K562 (cell line): ENCODE results near the gene TPGS2. TPM values are rescaled to one million over a fixed set of nuclear protein-coding genes. Genes with fewer than 3 reads are reported as not detected.

Source experiments
- ATAC-seq: fragments of 200-7000 bp; cut with Tn5 transposase; 3 replicates; pipeline ENCODE4 v1.9.1; 2020; ENCODE audit warnings: moderate library complexity
- BruUV-seq: library from RNA; stranded (reverse); fragments of 400-500 nt; replicated peaks from 2 replicates; lab custom pipeline; 2021; lab: Mats Ljungman, UMichigan
- CTCF ChIA-PET: fragments of 300-600 bp; formaldehyde crosslinking; extraction: SDS; loops from one replicate; lab custom pipeline; 2021; ENCODE audit warnings: low intra/inter-chr PET ratio; lab: Yijun Ruan, JAX
- POLR2A ChIA-PET: fragments of 300-600, 350-650 bp; sonication (Branson Sonifier 250); formaldehyde crosslinking; extraction: SDS; loops from one replicate; lab custom pipeline; 2021; ENCODE audit warnings: antibody characterized with exemption, inconsistent platforms; lab: Yijun Ruan, JAX
- DNase-seq, 4 experiments: peaks; one replicate each; pipeline versions ENCODE4 v3.0.0 to v3.0.0-alpha.2; 2011 to 2018; ENCODE audit warnings: low spot score in 3 of 4, mixed read lengths in 3 of 4; ENCODE audit errors: extremely low read depth in 1 of 4
- FAIRE-seq: peaks from 2 replicates; lab custom pipeline; 2011; peaks lifted over from hg19 to GRCh38; lab: Jason Lieb, UNC
- H2AFZ ChIP-seq: 2 replicates; pipeline ENCODE4 v1.6.0; 2011; ENCODE audit warnings: low read depth, low read length, control low read depth, inconsistent platforms
- H3K27ac ChIP-seq: fragments of 200-600 bp; 3 replicates; pipeline ENCODE4 v1.8.0; 2011; ENCODE audit warnings: low read depth, mild to moderate bottlenecking, control low read depth, inconsistent platforms, low read length, moderate library complexity, mixed read lengths; ENCODE audit errors: extremely low read depth
- H3K27me3 ChIP-seq, 2 experiments: fragments of 300-600 bp in 1 of 2; 2 replicates in 1 of 2; 3 replicates in 1 of 2; pipeline versions ENCODE4 v1.6.0 to v1.8.0; 2011; ENCODE audit warnings: inconsistent platforms in 2 of 2, low read length in 2 of 2, mild to moderate bottlenecking in 1 of 2, mixed read lengths in 1 of 2, moderate library complexity in 1 of 2; ENCODE audit not compliant: control insufficient read depth in 2 of 2, insufficient read depth in 2 of 2
- H3K36me3 ChIP-seq: fragments of 300-600 bp; 3 replicates; pipeline ENCODE4 v1.8.0; 2011; ENCODE audit warnings: mild to moderate bottlenecking, low read length, inconsistent platforms; ENCODE audit not compliant: control insufficient read depth, insufficient read depth
- H3K4me1 ChIP-seq, 2 experiments: fragments of 200-600 bp in 1 of 2; replicated peaks in 1 of 2; 2 replicates in 1 of 2; 3 replicates in 1 of 2; pipeline versions ENCODE4 v1.5.1 to v1.8.0; 2011; ENCODE audit warnings: inconsistent platforms in 2 of 2, low read length in 2 of 2, mild to moderate bottlenecking in 1 of 2, mixed read lengths in 1 of 2, moderate library complexity in 1 of 2; ENCODE audit not compliant: control insufficient read depth in 2 of 2, insufficient read depth in 2 of 2
- H3K4me2 ChIP-seq: 2 replicates; pipeline ENCODE4 v1.6.1; 2011; ENCODE audit warnings: low read length, control low read depth, inconsistent platforms, mixed read lengths; ENCODE audit not compliant: insufficient read depth
- H3K4me3 ChIP-seq: fragments of 200-600 bp; sonication (generic), shearing (Covaris generic); 2 replicates; pipeline ENCODE4 v1.5.1; 2016; ENCODE audit warnings: control low read depth, inconsistent platforms
- H3K79me2 ChIP-seq: fragments of 200-600 bp; 3 replicates; pipeline ENCODE4 v1.8.0; 2011; ENCODE audit warnings: low read length, inconsistent platforms; ENCODE audit not compliant: control insufficient read depth, insufficient read depth
- H3K9ac ChIP-seq, 2 experiments: 2 replicates each; pipeline versions ENCODE4 v1.6.0 to v1.6.1; 2011; ENCODE audit warnings: low read depth in 2 of 2, low read length in 2 of 2, control low read depth in 1 of 2, inconsistent platforms in 1 of 2, mild to moderate bottlenecking in 1 of 2, mixed read lengths in 1 of 2; ENCODE audit not compliant: insufficient read depth in 1 of 2
- H3K9me1 ChIP-seq: one replicate; pipeline ENCODE4 v1.6.0; 2011; ENCODE audit warnings: inconsistent platforms, mild to moderate bottlenecking, low read length, moderate library complexity; ENCODE audit not compliant: control insufficient read depth, insufficient read depth
- H3K9me3 ChIP-seq: replicated peaks from 2 replicates; pipeline ENCODE4 v1.5.1; 2011; ENCODE audit warnings: low read depth, low read length, inconsistent platforms; ENCODE audit not compliant: control insufficient read depth, insufficient read depth
- H4K20me1 ChIP-seq: replicated peaks from 2 replicates; pipeline ENCODE4 v1.6.1; 2011; ENCODE audit warnings: low read length, inconsistent platforms, mixed read lengths; ENCODE audit not compliant: control insufficient read depth, insufficient read depth
- ATF1 ChIP-seq, 2 experiments: fragments of 450-650 bp in 1 of 2; IDR thresholded peaks; 2 replicates each; pipeline ENCODE4 v1.6.1; 2016; ENCODE audit warnings: missing compliant biosample characterization in 1 of 2, missing genetic modification characterization in 1 of 2
- ERF ChIP-seq: fragments of 450-650 bp; formaldehyde crosslinking; IDR thresholded peaks from 2 replicates; pipeline ENCODE4 v1.4.0; 2020; ENCODE audit warnings: mild to moderate bottlenecking, mixed read lengths
- FOXK1 ChIP-seq: sonication (generic); formaldehyde crosslinking; IDR thresholded peaks from 2 replicates; pipeline ENCODE4 v1.8.0; 2022; ENCODE audit warnings: missing genetic modification reagents, mild to moderate bottlenecking, borderline replicate concordance
- NELFE ChIP-seq: IDR thresholded peaks from 2 replicates; pipeline ENCODE4 v1.6.1; 2011; ENCODE audit warnings: mild to moderate bottlenecking; ENCODE audit not compliant: insufficient read depth, insufficient read length
- RFX1 ChIP-seq: fragments of 450-650 bp; IDR thresholded peaks from 2 replicates; pipeline ENCODE4 v1.6.1; 2016; ENCODE audit warnings: mild to moderate bottlenecking, moderate library complexity
- TAF7 ChIP-seq: fragments of 450-650 bp; IDR thresholded peaks from 2 replicates; pipeline ENCODE4 v1.6.1; 2016; ENCODE audit warnings: missing genetic modification characterization, missing compliant biosample characterization
- TOE1 ChIP-seq, 2 experiments: fragments of 450-650 bp in 1 of 2; sonication (generic) in 1 of 2; formaldehyde crosslinking in 1 of 2; IDR thresholded peaks; 2 replicates each; pipeline versions ENCODE4 v1.7.1 to v1.8.0; 2016 to 2022; ENCODE audit warnings: borderline replicate concordance in 2 of 2, mild to moderate bottlenecking in 2 of 2, antibody characterized with exemption in 1 of 2, inconsistent platforms in 1 of 2, low read depth in 1 of 2, missing genetic modification reagents in 1 of 2, moderate library complexity in 1 of 2
- XRCC4 ChIP-seq: IDR thresholded peaks from one replicate; pipeline ENCODE4 v1.6.1; 2011; ENCODE audit not compliant: insufficient read depth, insufficient read length; ENCODE audit errors: extremely low read depth
- ZNF146 ChIP-seq: IDR thresholded peaks from one replicate; pipeline ENCODE4 v1.6.1; 2018; ENCODE audit warnings: missing compliant biosample characterization; ENCODE audit not compliant: unreplicated experiment
- ZNF324 ChIP-seq: fragments of 250-450 bp; sonication (Bioruptor Pico); IDR thresholded peaks from 2 replicates; pipeline ENCODE4 v1.4.0; 2020; ENCODE audit warnings: mild to moderate bottlenecking
- ZNF518B ChIP-seq: fragments of 250-450 bp; sonication (Bioruptor Pico); IDR thresholded peaks from 2 replicates; pipeline ENCODE4 v1.5.0; 2021; ENCODE audit warnings: mild to moderate bottlenecking, moderate library complexity
- ZNF830 ChIP-seq: fragments of 250-450 bp; sonication (Bioruptor Pico); IDR thresholded peaks from 2 replicates; pipeline ENCODE4 v1.5.0; 2021; ENCODE audit warnings: mild to moderate bottlenecking
- ZSCAN29 ChIP-seq: fragments of 450-650 bp; IDR thresholded peaks from 2 replicates; pipeline ENCODE4 v1.6.1; 2017
- WGBS: fragments of 100-300 bp; shearing (Covaris generic); methylation state at CpG from one replicate; pipeline ENCODE4 v1.1.6; 2016; ENCODE audit warnings: low coverage, mixed read lengths; ENCODE audit not compliant: insufficient coverage; ENCODE audit errors: missing lambda C conversion rate; 5-methylcytosine and 5-hydroxymethylcytosine counted together
- in situ Hi-C: fragments of 300-500 bp; cut with MboI; formaldehyde crosslinking; loops from 4 replicates; pipeline ENCODE4 v1.15.0; 2018; ENCODE audit warnings: inconsistent platforms, mixed read lengths
- intact Hi-C: fragments of 100-400 bp; cut with micrococcal nuclease; formaldehyde crosslinking; loops from 2 replicates; pipeline ENCODE4 v1.14.2; 2022
- polyA plus RNA-seq, 8 experiments: library from polyadenylated mRNA; depleted of rRNA in 4 of 8; stranded (reverse) in 5 of 8; unstranded in 3 of 8; fragments of >200 nt; fragmentation: Nextera tagmentation in 2 of 8; fragmentation: Illumina TruSeq in 1 of 8; extraction: Ambion mirVana in 2 of 8; extraction: Trizol in 1 of 8; gene quantifications; 2 replicates each; pipeline versions ENCODE4 v1.2.1 to v1.2.3, GENCODE V29; 2011 to 2014; ENCODE audit warnings: inconsistent platforms in 1 of 8, missing spikeins in 1 of 8
- total RNA-seq, 7 experiments: library from RNA; depleted of rRNA in 6 of 7; stranded (reverse); fragments of >200 nt in 6 of 7; fragmentation: Illumina TruSeq in 2 of 7; extraction: Trizol in 2 of 7; gene quantifications; 2 replicates each; pipeline versions ENCODE4 v1.2.1 to v1.2.3, GENCODE V29; 2011 to 2021; ENCODE audit warnings: low replicate concordance in 1 of 7
- TF ChIP-seq, protein P1 (sequence below): fragments of 450-650 bp; IDR thresholded peaks from 2 replicates; pipeline ENCODE4 v1.6.1; 2017; ENCODE audit warnings: antibody characterized with exemption
- TF ChIP-seq, protein P2 (sequence below): sonication (generic); formaldehyde crosslinking; IDR thresholded peaks from 2 replicates; pipeline ENCODE4 v1.8.1; 2023; ENCODE audit warnings: mild to moderate bottlenecking, missing genetic modification reagents

Gene TPGS2
- total and polyA plus RNA-seq, 9 of the 15 experiments (the other 6 are each of a cell fraction or from before 2014, with no cell fraction given) = 94.2 to 449 (median 134) TPM

- Histone ChIP-seq H4K20me1 (no peaks in the 10 kb centered on the region), H3K4me1 (peaks cover 3 to 23% of the 10 kb centered on the region in 2 experiments; a peak in 3 of 5 replicates), H3K9me3 (no peaks in the 10 kb centered on the region), H3K9ac (no peak overlapping the region), H3K27ac (no peak overlapping the region), H2AFZ (no peak overlapping the region), H3K27me3 (no peaks in the 10 kb centered on the region; a peak in 1 of 5 replicates), H3K4me2 (no peak overlapping the region), H3K4me3 (no peak overlapping the region), H3K9me1 (no peaks in the 10 kb centered on the region), H3K36me3 (peaks cover 40% of the 10 kb centered on the region), H3K79me2 (peaks cover 77% of the 10 kb centered on the region)
- in situ Hi-C loops (no loop called here), intact Hi-C loops (no loop called here)
- FAIRE-seq (no peak), ATAC-seq (no peak)
- WGBS = 86% methylated on average over 3 of the region's 3 CpGs
- ChIA-PET CTCF (no interaction called here), POLR2A (no interaction called here)
- no TSS peak for BruUV-seq
- TF ChIP-seq ZNF324 = no peak
- TF ChIP-seq FOXK1 (CRISPR knock-in tag) = no peak
- no peak for TF ChIP-seq ZNF830 (CRISPR knock-in tag)
- TF ChIP-seq NELFE = no peak
- no peak for TF ChIP-seq XRCC4
- no peak for TF ChIP-seq ZNF518B (CRISPR knock-in tag)
- TF ChIP-seq ZSCAN29 = no peak
- TF ChIP-seq TOE1 (IDR thresholded peaks at IDR 0.05; ENCODE audit: borderline replicate concordance) = no peak
- TF ChIP-seq TOE1 (CRISPR knock-in tag; IDR thresholded peaks at IDR 0.05; ENCODE audit: borderline replicate concordance, low read depth) = no peak
- no peak for TF ChIP-seq ERF (CRISPR knock-in tag)
- TF ChIP-seq RFX1 = no peak
- no peak for TF ChIP-seq ZNF146
- TF ChIP-seq TAF7 (tag) = no peak
- TF ChIP-seq, protein P1, sequence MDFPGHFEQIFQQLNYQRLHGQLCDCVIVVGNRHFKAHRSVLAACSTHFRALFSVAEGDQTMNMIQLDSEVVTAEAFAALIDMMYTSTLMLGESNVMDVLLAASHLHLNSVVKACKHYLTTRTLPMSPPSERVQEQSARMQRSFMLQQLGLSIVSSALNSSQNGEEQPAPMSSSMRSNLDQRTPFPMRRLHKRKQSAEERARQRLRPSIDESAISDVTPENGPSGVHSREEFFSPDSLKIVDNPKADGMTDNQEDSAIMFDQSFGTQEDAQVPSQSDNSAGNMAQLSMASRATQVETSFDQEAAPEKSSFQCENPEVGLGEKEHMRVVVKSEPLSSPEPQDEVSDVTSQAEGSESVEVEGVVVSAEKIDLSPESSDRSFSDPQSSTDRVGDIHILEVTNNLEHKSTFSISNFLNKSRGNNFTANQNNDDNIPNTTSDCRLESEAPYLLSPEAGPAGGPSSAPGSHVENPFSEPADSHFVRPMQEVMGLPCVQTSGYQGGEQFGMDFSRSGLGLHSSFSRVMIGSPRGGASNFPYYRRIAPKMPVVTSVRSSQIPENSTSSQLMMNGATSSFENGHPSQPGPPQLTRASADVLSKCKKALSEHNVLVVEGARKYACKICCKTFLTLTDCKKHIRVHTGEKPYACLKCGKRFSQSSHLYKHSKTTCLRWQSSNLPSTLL = no peak
- TF ChIP-seq ATF1 (CRISPR knock-in tag; IDR thresholded peaks at IDR 0.05) = no peak
- TF ChIP-seq ATF1 (tag; IDR thresholded peaks at IDR 0.05) = no peak
- TF ChIP-seq, protein P2, sequence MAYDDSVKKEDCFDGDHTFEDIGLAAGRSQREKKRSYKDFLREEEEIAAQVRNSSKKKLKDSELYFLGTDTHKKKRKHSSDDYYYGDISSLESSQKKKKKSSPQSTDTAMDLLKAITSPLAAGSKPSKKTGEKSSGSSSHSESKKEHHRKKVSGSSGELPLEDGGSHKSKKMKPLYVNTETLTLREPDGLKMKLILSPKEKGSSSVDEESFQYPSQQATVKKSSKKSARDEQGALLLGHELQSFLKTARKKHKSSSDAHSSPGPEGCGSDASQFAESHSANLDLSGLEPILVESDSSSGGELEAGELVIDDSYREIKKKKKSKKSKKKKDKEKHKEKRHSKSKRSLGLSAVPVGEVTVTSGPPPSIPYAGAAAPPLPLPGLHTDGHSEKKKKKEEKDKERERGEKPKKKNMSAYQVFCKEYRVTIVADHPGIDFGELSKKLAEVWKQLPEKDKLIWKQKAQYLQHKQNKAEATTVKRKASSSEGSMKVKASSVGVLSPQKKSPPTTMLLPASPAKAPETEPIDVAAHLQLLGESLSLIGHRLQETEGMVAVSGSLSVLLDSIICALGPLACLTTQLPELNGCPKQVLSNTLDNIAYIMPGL = no peak
- TF ChIP-seq, all 486 proteins: peak for 0
- DNase-seq = no peak
These were observed 2.2 kb downstream of the TPGS2 start for GRCh38 chr18:36826556-36826955.
